Progenitor cell of endocrine pancreas (in vitro differentiated cells): ENCODE results near the gene SLC25A6. TPM values are rescaled to one million over a fixed set of nuclear protein-coding genes. Genes with fewer than 3 reads are reported as not detected.

ENCODE experiments used
- DNase-seq: peaks from one replicate; pipeline ENCODE4 v3.0.0; 2021; ENCODE audit warnings: low spot score; ENCODE audit not compliant: unreplicated experiment
- H3K27ac Mint-ChIP-seq: 2 replicates; pipeline ENCODE4 v1.8.0; 2021; ENCODE audit warnings: mild to moderate bottlenecking, moderate library complexity, mixed read lengths
- H3K27me3 Mint-ChIP-seq: 2 replicates; pipeline ENCODE4 v1.8.0; 2021; ENCODE audit warnings: mixed read lengths
- H3K36me3 Mint-ChIP-seq: 2 replicates; pipeline ENCODE4 v1.8.0; 2022; ENCODE audit warnings: mixed read lengths; ENCODE audit not compliant: insufficient read depth
- H3K4me1 Mint-ChIP-seq: 2 replicates; pipeline ENCODE4 v1.8.0; 2021; ENCODE audit warnings: low read depth, mixed read lengths
- H3K4me3 Mint-ChIP-seq: 2 replicates; pipeline ENCODE4 v1.8.0; 2021; ENCODE audit warnings: low read depth, mild to moderate bottlenecking, moderate library complexity, mixed read lengths
- H3K9me3 Mint-ChIP-seq: 2 replicates; pipeline ENCODE4 v1.8.0; 2021; ENCODE audit warnings: low read depth, mixed read lengths
- CTCF ChIP-seq: fragments of 200-600 bp; sonication (generic); IDR thresholded peaks from one replicate; pipeline ENCODE4 v1.5.0; 2021; ENCODE audit warnings: antibody characterized with exemption, mild to moderate bottlenecking; ENCODE audit not compliant: unreplicated experiment
- total RNA-seq: library from RNA; stranded (reverse); gene quantifications from 2 replicates; pipeline ENCODE4 v1.2.1, GENCODE V29; 2021

SLC25A6 gene
- total RNA-seq, 1 donor from 2014 or later = 387 TPM

- Mint-ChIP-seq H3K4me3 (no peak overlapping the region), H3K4me1 (peaks cover 11% of the 10 kb centered on the region), H3K27ac (no peak overlapping the region), H3K36me3 (peaks cover 29% of the 10 kb centered on the region), H3K9me3 (peaks cover 6% of the 10 kb centered on the region), H3K27me3 (no peaks in the 10 kb centered on the region)
- TF ChIP-seq CTCF = no peak
- no peak for DNase-seq
These were observed 26.2 kb upstream of the SLC25A6 start for GRCh38 chrX:1417921-1418771.

GRCh38 chrX:1416965-1417760 is 25.2 kb upstream of the SLC25A6 start:
- peaks cover 28% of the 10 kb centered on the region for H3K36me3 Mint-ChIP-seq
- H3K9me3 Mint-ChIP-seq = peaks cover 6% of the 10 kb centered on the region
- H3K27me3 Mint-ChIP-seq = no peaks in the 10 kb centered on the region
- no peak for TF ChIP-seq CTCF
- DNase-seq = no peak
- peaks cover 11% of the 10 kb centered on the region for H3K4me1 Mint-ChIP-seq
- no peak overlapping the region for H3K4me3 Mint-ChIP-seq
- no peak overlapping the region for H3K27ac Mint-ChIP-seq

GRCh38 chrX:1416327-1416784 is 24.4 kb upstream of the SLC25A6 start:
- H3K4me1 Mint-ChIP-seq = peaks cover 11% of the 10 kb centered on the region
- no peak for DNase-seq
- TF ChIP-seq CTCF = no peak
- H3K9me3 Mint-ChIP-seq = no peaks in the 10 kb centered on the region
- no peak overlapping the region for H3K27ac Mint-ChIP-seq
- H3K27me3 Mint-ChIP-seq = no peaks in the 10 kb centered on the region
- H3K4me3 Mint-ChIP-seq = no peak overlapping the region
- peaks cover 22% of the 10 kb centered on the region for H3K36me3 Mint-ChIP-seq

GRCh38 chrX:1412551-1413161 is 20.7 kb upstream of the SLC25A6 start:
- TF ChIP-seq CTCF = no peak
- Mint-ChIP-seq H3K9me3 (no peaks in the 10 kb centered on the region), H3K4me1 (no peaks in the 10 kb centered on the region), H3K27ac (no peak overlapping the region), H3K36me3 (peaks cover 14% of the 10 kb centered on the region), H3K4me3 (no peak overlapping the region), H3K27me3 (no peaks in the 10 kb centered on the region)
- no peak for DNase-seq

- Mint-ChIP-seq H3K9me3 (no peaks in the 10 kb centered on the region), H3K36me3 (peaks cover 14% of the 10 kb centered on the region), H3K27ac (no peak overlapping the region), H3K4me1 (no peaks in the 10 kb centered on the region), H3K4me3 (no peak overlapping the region), H3K27me3 (no peaks in the 10 kb centered on the region)
- DNase-seq = no peak
- TF ChIP-seq CTCF = no peak
These were observed 19.4 kb upstream of the SLC25A6 start for GRCh38 chrX:1411326-1411725.
